IMR-90 (cell line): Measurements from ENCODE around the gene COL5A1. TPM values are rescaled to one million over a fixed set of nuclear protein-coding genes. Genes with fewer than 3 reads are reported as not detected.

ENCODE experiments used
- ATAC-seq: fragments of 200-7000 bp; cut with Tn5 transposase; 2 replicates; pipeline ENCODE4 v1.9.1; 2020; ENCODE audit warnings: low read depth, mild to moderate bottlenecking, moderate library complexity
- BruUV-seq: library from RNA; stranded (reverse); fragments of 400-500 nt; replicated peaks from 2 replicates; lab custom pipeline; 2021; lab: Mats Ljungman, UMichigan
- CTCF ChIA-PET: fragments of 300-600 bp; formaldehyde crosslinking; extraction: SDS; loops from one replicate; lab custom pipeline; 2021; ENCODE audit warnings: antibody characterized with exemption; lab: Yijun Ruan, JAX
- POLR2A ChIA-PET: fragments of 300-600 bp; sonication (Branson Sonifier 250); formaldehyde crosslinking; loops from one replicate; lab custom pipeline; 2022; ENCODE audit warnings: antibody characterized with exemption; ENCODE audit not compliant: unreplicated experiment; lab: Charles Lee
- DNase-seq: peaks from one replicate; pipeline ENCODE4 v3.0.0; 2013
- H2AFZ ChIP-seq: replicated peaks from 2 replicates; pipeline ENCODE3; 2013; ENCODE audit warnings: low read length, mild to moderate bottlenecking; ENCODE audit not compliant: poor library complexity
- H2AK5ac ChIP-seq: 2 replicates; pipeline ENCODE4 v1.6.1; 2013; ENCODE audit warnings: low read depth, low read length, inconsistent platforms
- H2AK9ac ChIP-seq: replicated peaks from 2 replicates; pipeline ENCODE3; 2013; ENCODE audit warnings: mild to moderate bottlenecking, low read depth, low read length, moderate library complexity; ENCODE audit not compliant: poor library complexity
- H2BK120ac ChIP-seq: 2 replicates; pipeline ENCODE4 v1.6.1; 2013; ENCODE audit warnings: low read depth, low read length, inconsistent platforms
- H2BK15ac ChIP-seq: 3 replicates; pipeline ENCODE4 v1.6.1; 2013; ENCODE audit warnings: low read depth, low read length, inconsistent platforms
- H2BK20ac ChIP-seq: 2 replicates; pipeline ENCODE4 v1.6.1; 2013; ENCODE audit warnings: low read depth, mild to moderate bottlenecking, inconsistent platforms, low read length, moderate library complexity
- H2BK5ac ChIP-seq: 2 replicates; pipeline ENCODE4 v1.6.1; 2013; ENCODE audit warnings: mild to moderate bottlenecking, low read depth, low read length, inconsistent platforms; ENCODE audit not compliant: poor library complexity, severe bottlenecking
- H3K14ac ChIP-seq: replicated peaks from 2 replicates; pipeline ENCODE4 v1.6.1; 2013; ENCODE audit warnings: low read depth, low read length, inconsistent platforms
- H3K18ac ChIP-seq: 2 replicates; pipeline ENCODE4 v1.6.1; 2013; ENCODE audit warnings: low read depth, low read length, control low read depth
- H3K23ac ChIP-seq: 2 replicates; pipeline ENCODE4 v1.6.1; 2013; ENCODE audit warnings: low read depth, low read length, inconsistent platforms
- H3K27ac ChIP-seq: 2 replicates; pipeline ENCODE4 v1.5.1; 2013; ENCODE audit warnings: mild to moderate bottlenecking, control low read depth, low read length; ENCODE audit not compliant: insufficient read depth
- H3K27me3 ChIP-seq: 2 replicates; pipeline ENCODE4 v1.6.1; 2013; ENCODE audit warnings: low read length; ENCODE audit not compliant: control insufficient read depth, insufficient read depth
- H3K36me3 ChIP-seq: 2 replicates; pipeline ENCODE4 v1.6.1; 2013; ENCODE audit warnings: low read length, mixed read lengths; ENCODE audit not compliant: control insufficient read depth, insufficient read depth
- H3K4ac ChIP-seq: 2 replicates; pipeline ENCODE4 v1.6.1; 2013; ENCODE audit warnings: low read depth, low read length, inconsistent platforms
- H3K4me1 ChIP-seq: 2 replicates; pipeline ENCODE4 v1.6.1; 2013; ENCODE audit warnings: low read length, mixed read lengths; ENCODE audit not compliant: control insufficient read depth, insufficient read depth
- H3K4me2 ChIP-seq: 2 replicates; pipeline ENCODE4 v1.6.1; 2013; ENCODE audit warnings: low read depth, mild to moderate bottlenecking, control low read depth, low read length, moderate library complexity
- H3K4me3 ChIP-seq: 2 replicates; pipeline ENCODE4 v1.5.1; 2013; ENCODE audit warnings: low read depth, mild to moderate bottlenecking, control low read depth, low read length, moderate library complexity; ENCODE audit not compliant: insufficient read depth
- H3K56ac ChIP-seq: 2 replicates; pipeline ENCODE4 v1.6.1; 2013; ENCODE audit warnings: low read length, inconsistent platforms; ENCODE audit not compliant: insufficient read depth; ENCODE audit errors: extremely low read depth
- H3K79me1 ChIP-seq, 2 experiments: 2 replicates each; pipeline ENCODE4 v1.6.1; 2013; ENCODE audit warnings: low read length in 2 of 2, inconsistent platforms in 1 of 2, low read depth in 1 of 2
- H3K9ac ChIP-seq: 2 replicates; pipeline ENCODE4 v1.6.1; 2013; ENCODE audit warnings: low read depth, low read length, control low read depth
- H3K9me1 ChIP-seq: 2 replicates; pipeline ENCODE4 v1.6.1; 2013; ENCODE audit warnings: low read length, inconsistent platforms; ENCODE audit not compliant: insufficient read depth
- H3K9me3 ChIP-seq: 2 replicates; pipeline ENCODE4 v1.6.1; 2013; ENCODE audit warnings: low read length; ENCODE audit not compliant: control insufficient read depth, insufficient read depth
- H4K20me1 ChIP-seq: 2 replicates; pipeline ENCODE4 v1.6.1; 2013; ENCODE audit warnings: low read length, inconsistent platforms; ENCODE audit not compliant: insufficient read depth
- H4K5ac ChIP-seq: 2 replicates; pipeline ENCODE4 v1.6.1; 2013; ENCODE audit warnings: mild to moderate bottlenecking, low read depth, low read length, control low read depth
- H4K8ac ChIP-seq, 2 experiments: 2 replicates each; pipeline ENCODE4 v1.6.1; 2013; ENCODE audit warnings: low read depth in 2 of 2, low read length in 2 of 2, control low read depth in 1 of 2, inconsistent platforms in 1 of 2
- H4K91ac ChIP-seq: 2 replicates; pipeline ENCODE4 v1.6.1; 2013; ENCODE audit warnings: low read depth, low read length, inconsistent platforms; ENCODE audit not compliant: insufficient read depth
- BHLHE40 ChIP-seq: fragments of 150-350 bp; IDR thresholded peaks from 2 replicates; pipeline ENCODE4 v1.6.1; 2016; ENCODE audit warnings: mild to moderate bottlenecking, low read depth, low read length
- CEBPB ChIP-seq: IDR thresholded peaks from 2 replicates; pipeline ENCODE4 v1.6.1; 2012; ENCODE audit warnings: low read depth, low read length, improper control_type of control experiment
- ELK1 ChIP-seq: fragments of 150-350 bp; IDR thresholded peaks from 2 replicates; pipeline ENCODE4 v1.6.1; 2016; ENCODE audit warnings: low read depth, mild to moderate bottlenecking, low read length, moderate library complexity, borderline replicate concordance
- FOS ChIP-seq: fragments of 150-350 bp; IDR thresholded peaks from 2 replicates; pipeline ENCODE4 v1.6.1; 2016; ENCODE audit warnings: low read depth, low read length
- MAFK ChIP-seq: IDR thresholded peaks from 2 replicates; pipeline ENCODE4 v1.6.1; 2012; ENCODE audit warnings: low read depth, low read length, improper control_type of control experiment
- MXI1 ChIP-seq: IDR thresholded peaks from 2 replicates; pipeline ENCODE4 v1.6.1; 2012; ENCODE audit warnings: low read depth, mild to moderate bottlenecking, low read length, moderate library complexity, borderline replicate concordance
- RAD21 ChIP-seq: IDR thresholded peaks from 2 replicates; pipeline ENCODE4 v1.6.1; 2012; ENCODE audit warnings: low read length, improper control_type of control experiment
- RFX5 ChIP-seq: IDR thresholded peaks from 2 replicates; pipeline ENCODE4 v1.8.0; 2012; ENCODE audit warnings: low read depth, mild to moderate bottlenecking, low read length, moderate library complexity
- SMC3 ChIP-seq: fragments of 150-350 bp; IDR thresholded peaks from 2 replicates; pipeline ENCODE4 v1.6.1; 2016; ENCODE audit warnings: low read depth, mild to moderate bottlenecking, antibody characterized with exemption, low read length, moderate library complexity
- WGBS, 2 experiments: methylation state at CpG; one replicate each; pipeline versions ENCODE4 v1.1.5 to v1.1.7; 2013; ENCODE audit warnings: missing lambda C conversion rate in 2 of 2; ENCODE audit not compliant: insufficient read length in 1 of 2; ENCODE audit errors: extremely low coverage in 2 of 2; 5-methylcytosine and 5-hydroxymethylcytosine counted together
- dilution Hi-C: fragments of 300-500 bp; cut with HindIII; formaldehyde crosslinking; loops from one replicate; pipeline ENCODE4 v1.14.3; 2018; ENCODE audit warnings: low sequenced_read_pairs; ENCODE audit not compliant: unreplicated experiment
- in situ Hi-C: fragments of 300-500 bp; cut with MboI; formaldehyde crosslinking; loops from 3 replicates; pipeline ENCODE4 v1.14.3; 2019; ENCODE audit warnings: low sequenced_read_pairs, inconsistent platforms, mixed read lengths
- intact Hi-C: fragments of 100-400 bp; cut with micrococcal nuclease; formaldehyde crosslinking; loops from 2 replicates; pipeline ENCODE4 v1.10.0; 2022
- polyA plus RNA-seq, 3 experiments: library from polyadenylated mRNA; depleted of rRNA; stranded (reverse); fragments of >200 nt; gene quantifications; 2 replicates each; pipeline ENCODE4 v1.2.3, GENCODE V29; 2012; ENCODE audit warnings: low replicate concordance in 1 of 3
- total RNA-seq: library from RNA; depleted of rRNA; stranded (reverse); fragments of >200 nt; gene quantifications from 2 replicates; pipeline ENCODE4 v1.2.3, GENCODE V29; 2012

The COL5A1 gene
- total and polyA plus RNA-seq, 2 of the 4 experiments (the other 2 are of a cell fraction), result 19.2 to 173 TPM

GRCh38 chr9:134811079-134811672, 169.6 kb downstream of the COL5A1 start:
- Histone ChIP-seq H4K8ac (peak overlapping the region; percentile 68 to 70; a peak in 2 of 4 replicates), H3K36me3 (peaks cover 77% of the 10 kb centered on the region), H3K56ac (peak overlapping the region; percentile 56; the same call in 1 of the 2 replicates), H4K91ac (peak overlapping the region; percentile 88), H3K4me1 (peaks cover 60% of the 10 kb centered on the region), H2BK120ac (peak overlapping the region; percentile 94), H3K9me3 (no peaks in the 10 kb centered on the region), H3K9ac (no peak overlapping the region), H3K23ac (peak overlapping the region; percentile 90), H4K20me1 (peaks cover 21% of the 10 kb centered on the region), H3K27me3 (no peaks in the 10 kb centered on the region), H3K18ac (peak overlapping the region; percentile 65), H3K79me1 (peaks cover 15 to 75% of the 10 kb centered on the region in 2 experiments), H2AK5ac (peak overlapping the region; percentile 93), H2BK5ac (peak overlapping the region; percentile 76), H2AK9ac (peak overlapping the region; percentile 75), H4K5ac (peak overlapping the region; percentile 38), H2BK20ac (peak overlapping the region; percentile 92), H2BK15ac (peak overlapping the region; percentile 93; the same call in 2 of the 3 replicates), H3K27ac (peak overlapping the region; percentile 81), H3K14ac (peak overlapping the region; percentile 89), H3K9me1 (peaks cover 66% of the 10 kb centered on the region), H2AFZ (no peak overlapping the region), H3K4me3 (no peak overlapping the region), H3K4ac (peak overlapping the region; percentile 96), H3K4me2 (no peak overlapping the region)
- BruUV-seq, result no TSS peak
- no peak for DNase-seq
- peak; percentile 1; the same call in 1 of the 2 replicates for ATAC-seq
- 73% methylated on average over 10 of the region's 22 CpGs; no CpG with 5 or more reads in 1 of the 2 experiments for WGBS, 2 experiments
- ChIA-PET POLR2A (no interaction called here), CTCF (no interaction called here)
- in situ Hi-C loops (no loop called here), dilution Hi-C loops (no loop called here), intact Hi-C loops (no loop called here)
- TF ChIP-seq BHLHE40 (no peak), MXI1 (no peak), FOS (no peak), SMC3 (no peak), MAFK (no peak), ELK1 (no peak), CEBPB (no peak), RAD21 (no peak), RFX5 (no peak)
